K562 (cell line): ENCODE measurements around the gene U2SURP. TPM values are rescaled to one million over a fixed set of nuclear protein-coding genes. Genes with fewer than 3 reads are reported as not detected.

ENCODE experiments used
- ATAC-seq: fragments of 200-7000 bp; cut with Tn5 transposase; 3 replicates; pipeline ENCODE4 v1.9.1; 2020; ENCODE audit warnings: moderate library complexity
- BruUV-seq: library from RNA; stranded (reverse); fragments of 400-500 nt; replicated peaks from 2 replicates; lab custom pipeline; 2021; lab: Mats Ljungman, UMichigan
- CTCF ChIA-PET: fragments of 300-600 bp; formaldehyde crosslinking; extraction: SDS; loops from one replicate; lab custom pipeline; 2021; ENCODE audit warnings: low intra/inter-chr PET ratio; lab: Yijun Ruan, JAX
- POLR2A ChIA-PET: fragments of 300-600, 350-650 bp; sonication (Branson Sonifier 250); formaldehyde crosslinking; extraction: SDS; loops from one replicate; lab custom pipeline; 2021; ENCODE audit warnings: antibody characterized with exemption, inconsistent platforms; lab: Yijun Ruan, JAX
- DNase-seq, 4 experiments: peaks; one replicate each; pipeline versions ENCODE4 v3.0.0 to v3.0.0-alpha.2; 2011 to 2018; ENCODE audit warnings: low spot score in 3 of 4, mixed read lengths in 3 of 4; ENCODE audit errors: extremely low read depth in 1 of 4
- FAIRE-seq: peaks from 2 replicates; lab custom pipeline; 2011; peaks lifted over from hg19 to GRCh38; lab: Jason Lieb, UNC
- H2AFZ ChIP-seq: 2 replicates; pipeline ENCODE4 v1.6.0; 2011; ENCODE audit warnings: low read depth, low read length, control low read depth, inconsistent platforms
- H3K27ac ChIP-seq: fragments of 200-600 bp; 3 replicates; pipeline ENCODE4 v1.8.0; 2011; ENCODE audit warnings: low read depth, mild to moderate bottlenecking, control low read depth, inconsistent platforms, low read length, moderate library complexity, mixed read lengths; ENCODE audit errors: extremely low read depth
- H3K27me3 ChIP-seq, 2 experiments: fragments of 300-600 bp in 1 of 2; 2 replicates in 1 of 2; 3 replicates in 1 of 2; pipeline versions ENCODE4 v1.6.0 to v1.8.0; 2011; ENCODE audit warnings: inconsistent platforms in 2 of 2, low read length in 2 of 2, mild to moderate bottlenecking in 1 of 2, mixed read lengths in 1 of 2, moderate library complexity in 1 of 2; ENCODE audit not compliant: control insufficient read depth in 2 of 2, insufficient read depth in 2 of 2
- H3K36me3 ChIP-seq: fragments of 300-600 bp; 3 replicates; pipeline ENCODE4 v1.8.0; 2011; ENCODE audit warnings: mild to moderate bottlenecking, low read length, inconsistent platforms; ENCODE audit not compliant: control insufficient read depth, insufficient read depth
- H3K4me1 ChIP-seq, 2 experiments: fragments of 200-600 bp in 1 of 2; replicated peaks in 1 of 2; 2 replicates in 1 of 2; 3 replicates in 1 of 2; pipeline versions ENCODE4 v1.5.1 to v1.8.0; 2011; ENCODE audit warnings: inconsistent platforms in 2 of 2, low read length in 2 of 2, mild to moderate bottlenecking in 1 of 2, mixed read lengths in 1 of 2, moderate library complexity in 1 of 2; ENCODE audit not compliant: control insufficient read depth in 2 of 2, insufficient read depth in 2 of 2
- H3K4me2 ChIP-seq: 2 replicates; pipeline ENCODE4 v1.6.1; 2011; ENCODE audit warnings: low read length, control low read depth, inconsistent platforms, mixed read lengths; ENCODE audit not compliant: insufficient read depth
- H3K4me3 ChIP-seq: fragments of 200-600 bp; sonication (generic), shearing (Covaris generic); 2 replicates; pipeline ENCODE4 v1.5.1; 2016; ENCODE audit warnings: control low read depth, inconsistent platforms
- H3K79me2 ChIP-seq: fragments of 200-600 bp; 3 replicates; pipeline ENCODE4 v1.8.0; 2011; ENCODE audit warnings: low read length, inconsistent platforms; ENCODE audit not compliant: control insufficient read depth, insufficient read depth
- H3K9ac ChIP-seq, 2 experiments: 2 replicates each; pipeline versions ENCODE4 v1.6.0 to v1.6.1; 2011; ENCODE audit warnings: low read depth in 2 of 2, low read length in 2 of 2, control low read depth in 1 of 2, inconsistent platforms in 1 of 2, mild to moderate bottlenecking in 1 of 2, mixed read lengths in 1 of 2; ENCODE audit not compliant: insufficient read depth in 1 of 2
- H3K9me1 ChIP-seq: one replicate; pipeline ENCODE4 v1.6.0; 2011; ENCODE audit warnings: inconsistent platforms, mild to moderate bottlenecking, low read length, moderate library complexity; ENCODE audit not compliant: control insufficient read depth, insufficient read depth
- H3K9me3 ChIP-seq: replicated peaks from 2 replicates; pipeline ENCODE4 v1.5.1; 2011; ENCODE audit warnings: low read depth, low read length, inconsistent platforms; ENCODE audit not compliant: control insufficient read depth, insufficient read depth
- H4K20me1 ChIP-seq: replicated peaks from 2 replicates; pipeline ENCODE4 v1.6.1; 2011; ENCODE audit warnings: low read length, inconsistent platforms, mixed read lengths; ENCODE audit not compliant: control insufficient read depth, insufficient read depth
- ETS2 ChIP-seq: IDR thresholded peaks from 2 replicates; pipeline ENCODE4 v1.6.1; 2016; ENCODE audit warnings: borderline replicate concordance, missing genetic modification characterization, mild to moderate bottlenecking, moderate library complexity, missing compliant biosample characterization; ENCODE audit not compliant: poor library complexity, severe bottlenecking
- GTF2A2 ChIP-seq: IDR thresholded peaks from 2 replicates; pipeline ENCODE4 v1.6.1; 2016; ENCODE audit warnings: mild to moderate bottlenecking, missing genetic modification characterization, missing compliant biosample characterization
- JUND ChIP-seq, 2 experiments: IDR thresholded peaks; 2 replicates in 1 of 2; 3 replicates in 1 of 2; pipeline ENCODE4 v1.6.1; 2011; ENCODE audit warnings: borderline replicate concordance in 2 of 2, low read depth in 2 of 2, low read length in 2 of 2, improper control_type of control experiment in 1 of 2, missing biosample characterization in 1 of 2, missing genetic modification characterization in 1 of 2, missing genetic modification reagents in 1 of 2
- MED1 ChIP-seq: sonication (generic); formaldehyde crosslinking; IDR thresholded peaks from 2 replicates; pipeline ENCODE4 v1.8.1; 2023; ENCODE audit warnings: missing genetic modification reagents, borderline replicate concordance
- NCOR1 ChIP-seq: fragments of 450-650 bp; IDR thresholded peaks from 2 replicates; pipeline ENCODE4 v1.6.1; 2016; ENCODE audit warnings: mild to moderate bottlenecking, moderate library complexity
- NR4A1 ChIP-seq, 2 experiments: fragments of 250-450 bp in 1 of 2; fragments of 450-650 bp in 1 of 2; sonication (Bioruptor Pico) in 1 of 2; IDR thresholded peaks; 2 replicates each; pipeline versions ENCODE4 v1.4.0 to v1.6.1; 2016 to 2020; ENCODE audit warnings: mild to moderate bottlenecking in 2 of 2, missing compliant biosample characterization in 1 of 2, missing genetic modification characterization in 1 of 2, moderate library complexity in 1 of 2
- PYGO2 ChIP-seq: fragments of 450-650 bp; IDR thresholded peaks from 2 replicates; pipeline ENCODE4 v1.6.1; 2016; ENCODE audit warnings: mild to moderate bottlenecking, missing genetic modification characterization, moderate library complexity, missing compliant biosample characterization
- RAD21 ChIP-seq, 2 experiments: fragments of 250-450 bp in 1 of 2; fragments of 450-650 bp in 1 of 2; sonication (Bioruptor Pico) in 1 of 2; formaldehyde crosslinking in 1 of 2; IDR thresholded peaks in 1 of 2; conservative IDR thresholded peaks in 1 of 2; 2 replicates each; pipeline versions ENCODE4 v1.4.0 to v1.8.0; 2020 to 2022; ENCODE audit warnings: mild to moderate bottlenecking in 2 of 2, moderate library complexity in 1 of 2
- RFX7 ChIP-seq: fragments of 250-450 bp; sonication (Bioruptor Pico); IDR thresholded peaks from 2 replicates; pipeline ENCODE4 v1.5.1; 2021; ENCODE audit warnings: mild to moderate bottlenecking
- TCF7 ChIP-seq: sonication (generic); IDR thresholded peaks from 2 replicates; pipeline ENCODE4 v1.6.1; 2016; ENCODE audit warnings: antibody characterized with exemption, borderline replicate concordance
- ZC3H8 ChIP-seq: fragments of 450-650 bp; IDR thresholded peaks from 2 replicates; pipeline ENCODE4 v1.6.1; 2017
- ZNF143 ChIP-seq: sonication (generic); formaldehyde crosslinking; IDR thresholded peaks from 2 replicates; pipeline ENCODE4 v1.9.0; 2022; ENCODE audit warnings: mild to moderate bottlenecking, missing genetic modification reagents
- ZNF212 ChIP-seq: fragments of 450-650 bp; formaldehyde crosslinking; IDR thresholded peaks from 2 replicates; pipeline ENCODE4 v1.4.0; 2020; ENCODE audit warnings: mild to moderate bottlenecking
- ZNF57 ChIP-seq: fragments of 450-650 bp; formaldehyde crosslinking; IDR thresholded peaks from 2 replicates; pipeline ENCODE4 v1.4.0; 2020; ENCODE audit warnings: mild to moderate bottlenecking, moderate library complexity
- WGBS: fragments of 100-300 bp; shearing (Covaris generic); methylation state at CpG from one replicate; pipeline ENCODE4 v1.1.6; 2016; ENCODE audit warnings: low coverage, mixed read lengths; ENCODE audit not compliant: insufficient coverage; ENCODE audit errors: missing lambda C conversion rate; 5-methylcytosine and 5-hydroxymethylcytosine counted together
- in situ Hi-C: fragments of 300-500 bp; cut with MboI; formaldehyde crosslinking; loops from 4 replicates; pipeline ENCODE4 v1.15.0; 2018; ENCODE audit warnings: inconsistent platforms, mixed read lengths
- intact Hi-C: fragments of 100-400 bp; cut with micrococcal nuclease; formaldehyde crosslinking; loops from 2 replicates; pipeline ENCODE4 v1.14.2; 2022
- polyA plus RNA-seq, 8 experiments: library from polyadenylated mRNA; depleted of rRNA in 4 of 8; stranded (reverse) in 5 of 8; unstranded in 3 of 8; fragments of >200 nt; fragmentation: Nextera tagmentation in 2 of 8; fragmentation: Illumina TruSeq in 1 of 8; extraction: Ambion mirVana in 2 of 8; extraction: Trizol in 1 of 8; gene quantifications; 2 replicates each; pipeline versions ENCODE4 v1.2.1 to v1.2.3, GENCODE V29; 2011 to 2014; ENCODE audit warnings: inconsistent platforms in 1 of 8, missing spikeins in 1 of 8
- total RNA-seq, 7 experiments: library from RNA; depleted of rRNA in 6 of 7; stranded (reverse); fragments of >200 nt in 6 of 7; fragmentation: Illumina TruSeq in 2 of 7; extraction: Trizol in 2 of 7; gene quantifications; 2 replicates each; pipeline versions ENCODE4 v1.2.1 to v1.2.3, GENCODE V29; 2011 to 2021; ENCODE audit warnings: low replicate concordance in 1 of 7
- TF ChIP-seq, protein P1 (sequence below), 2 experiments: fragments of 450-650 bp in 1 of 2; sonication (generic) in 1 of 2; formaldehyde crosslinking; conservative IDR thresholded peaks; 2 replicates each; pipeline versions ENCODE4 v1.4.0 to v1.8.1; 2020 to 2022; ENCODE audit warnings: mild to moderate bottlenecking in 1 of 2, missing genetic modification reagents in 1 of 2

The U2SURP gene
- total and polyA plus RNA-seq, 9 of the 15 experiments (the other 6 are each of a cell fraction or from before 2014, with no cell fraction given): 128 to 322 (median 191) TPM

DNA sequence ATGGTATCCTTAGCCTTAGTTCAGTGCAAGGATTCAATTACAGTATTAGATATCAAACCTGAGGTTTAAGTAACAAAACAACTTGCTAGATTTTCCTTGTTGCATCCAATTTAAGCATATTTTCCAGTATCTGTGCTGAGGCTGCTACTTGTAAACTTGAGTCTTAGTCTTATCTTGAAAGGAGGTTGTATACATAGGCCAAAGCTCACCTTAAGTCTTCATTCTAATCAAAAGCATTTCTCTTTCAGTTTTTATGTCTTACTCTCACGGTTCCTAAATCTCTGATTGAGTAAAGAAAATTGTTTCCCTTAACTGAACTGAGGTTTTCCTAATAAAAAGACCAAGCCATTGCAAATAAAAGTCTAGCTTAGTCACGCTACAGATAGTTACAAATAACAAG is 52.6 kb downstream of the U2SURP start:
- 88% methylated on average over 2 of the region's 2 CpGs for WGBS
- FAIRE-seq: no peak

More for the DNA sequence above, 52.6 kb downstream of the U2SURP start:
- no peak for DNase-seq
- 0 out of 3 replicates have a peak, but pooled peaks cover 2% of the 10 kb centered on the region for H3K79me2 ChIP-seq
- BruUV-seq: no TSS peak
- no peak for ATAC-seq
- H3K9me3 ChIP-seq: no peaks in the 10 kb centered on the region
- H3K4me3 ChIP-seq: no peak overlapping the region
- in situ Hi-C loops (no loop called here), intact Hi-C loops (no loop called here)
- no peaks in the 10 kb centered on the region for H3K27me3 ChIP-seq
- H4K20me1 ChIP-seq: no peaks in the 10 kb centered on the region
- no peak overlapping the region for H2AFZ ChIP-seq
- H3K4me1 ChIP-seq: no peaks in the 10 kb centered on the region
- H3K27ac ChIP-seq: no peak overlapping the region
- no peak for TF ChIP-seq MED1 (CRISPR knock-in tag)
- no peak for TF ChIP-seq ZNF57 (CRISPR knock-in tag)
- TF ChIP-seq ZNF212 (CRISPR knock-in tag): no peak
- no peak for TF ChIP-seq RAD21 (CRISPR knock-in tag; conservative IDR thresholded peaks at IDR 0.05 in 1 of 2, IDR thresholded peaks at IDR 0.05 in 1 of 2)
- TF ChIP-seq, protein P1, sequence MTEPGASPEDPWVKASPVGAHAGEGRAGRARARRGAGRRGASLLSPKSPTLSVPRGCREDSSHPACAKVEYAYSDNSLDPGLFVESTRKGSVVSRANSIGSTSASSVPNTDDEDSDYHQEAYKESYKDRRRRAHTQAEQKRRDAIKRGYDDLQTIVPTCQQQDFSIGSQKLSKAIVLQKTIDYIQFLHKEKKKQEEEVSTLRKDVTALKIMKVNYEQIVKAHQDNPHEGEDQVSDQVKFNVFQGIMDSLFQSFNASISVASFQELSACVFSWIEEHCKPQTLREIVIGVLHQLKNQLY (CRISPR knock-in tag; conservative IDR thresholded peaks at IDR 0.05): no peak
- no peak for TF ChIP-seq JUND (IDR thresholded peaks at IDR 0.05; ENCODE audit: borderline replicate concordance, low read depth, low read length)
- TF ChIP-seq JUND (tag; IDR thresholded peaks at IDR 0.05; ENCODE audit: borderline replicate concordance, low read depth, low read length): no peak
- no peak for TF ChIP-seq NR4A1 (CRISPR knock-in tag; IDR thresholded peaks at IDR 0.05)
- TF ChIP-seq NR4A1 (tag; IDR thresholded peaks at IDR 0.05): no peak
- TF ChIP-seq PYGO2 (tag): no peak
- no peak for TF ChIP-seq ZNF143 (CRISPR knock-in tag)
- TF ChIP-seq GTF2A2 (tag): no peak
- no peak for TF ChIP-seq NCOR1
- TF ChIP-seq TCF7: no peak
- no peak for TF ChIP-seq RFX7 (CRISPR knock-in tag)
- TF ChIP-seq ZC3H8: no peak
- TF ChIP-seq ETS2 (tag): no peak
- CTCF ChIA-PET: no interaction called here
- H3K9ac ChIP-seq: no peak overlapping the region
- H3K9me1 ChIP-seq: no peaks in the 10 kb centered on the region
- H3K4me2 ChIP-seq: no peak overlapping the region
- peaks cover 95% of the 10 kb centered on the region for H3K36me3 ChIP-seq
- POLR2A ChIA-PET: no interaction called here
